Right cardiac atrium (tissue), 5 donors: ENCODE measurements around the gene PDC. TPM values are rescaled to one million over a fixed set of nuclear protein-coding genes. Genes with fewer than 3 reads are reported as not detected.

Experiments
- ATAC-seq, 2 donors: fragments of 200-7000 bp; cut with Tn5 transposase; one replicate each; pipeline versions ENCODE4 v1.8.0 to v1.9.1; 2020; ENCODE audit warnings: moderate library complexity in 2 of 2, mild to moderate bottlenecking in 1 of 2
- DNase-seq, 3 donors: peaks; one replicate each; pipeline ENCODE4 v3.0.0-alpha.2; 2020
- H3K27ac ChIP-seq: one replicate; pipeline ENCODE4 v1.5.1; 2013; ENCODE audit warnings: mild to moderate bottlenecking, low read length, control low read depth, moderate library complexity
- H3K27me3 ChIP-seq: one replicate; pipeline ENCODE4 v1.6.1; 2013; ENCODE audit not compliant: control insufficient read depth, insufficient read depth
- H3K4me1 ChIP-seq: one replicate; pipeline ENCODE4 v1.6.1; 2013; ENCODE audit warnings: low read length; ENCODE audit not compliant: control insufficient read depth, insufficient read depth
- H3K4me3 ChIP-seq: one replicate; pipeline ENCODE4 v1.5.1; 2013; ENCODE audit warnings: low read length, control low read depth
- H3K9me3 ChIP-seq: one replicate; pipeline ENCODE4 v1.6.1; 2013; ENCODE audit warnings: low read length; ENCODE audit not compliant: control insufficient read depth
- WGBS: extraction: QIAGEN DNeasy Blood & Tissue Kit; methylation state at CpG from one replicate; pipeline ENCODE4 v1.1.7; 2013; 5-methylcytosine and 5-hydroxymethylcytosine counted together
- intact Hi-C, 4 donors: fragments of 100-400 bp; cut with DNase I; formaldehyde crosslinking; loops; one replicate each; pipeline versions ENCODE4 v1.11.0 to v1.14.0; 2022 to 2023
- polyA plus RNA-seq: library from polyadenylated mRNA; stranded (reverse); fragments of 200-250 nt; gene quantifications from one replicate; pipeline ENCODE4 v1.2.3, GENCODE V29; 2013
- total RNA-seq, 4 donors: library from RNA; stranded (reverse); fragmentation: NEBNext Ultra II Directional; extraction: Animal tissue kit (Norgen Biotek cat#: 25700); gene quantifications; one replicate each; pipeline ENCODE4 v1.2.1, GENCODE V29; 2021
- donor health status: healthy with polysubstance abuse.
- donor health status: DM: no; HTN: yes; CAD: no.
- donor health status: DM: no; HTN: no; CAD: no.
- donor health status: DM: no; HTN: yes; CAD: no; lungs with severe emphysema.
- donor health status: DM: yes; HTN: yes; CAD: no.

Gene PDC
- total and polyA plus RNA-seq, 5 donors, result not detected

DNA sequence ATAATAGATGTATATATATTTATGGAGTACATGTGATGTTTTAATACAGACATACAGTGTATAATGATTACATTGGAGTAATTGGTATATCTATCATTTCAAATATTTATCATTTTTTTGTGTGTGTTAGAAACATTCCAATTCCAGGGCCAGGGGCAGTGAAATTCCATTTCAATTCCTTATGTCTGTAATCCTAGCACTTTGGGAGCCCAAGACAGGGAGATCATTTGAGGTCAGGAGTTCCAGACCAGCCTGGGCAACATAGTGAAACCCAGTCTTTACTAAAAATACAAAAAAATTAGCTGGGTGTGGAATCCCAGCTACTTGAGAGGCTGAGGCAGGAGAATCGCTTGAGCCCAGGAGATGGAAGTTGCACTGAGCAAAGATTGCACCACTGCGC is 30.4 kb upstream of the PDC start:
- WGBS, result 91% methylated on average over 2 of the region's 2 CpGs
- H3K27ac ChIP-seq, result no peak overlapping the region
- ATAC-seq, result no peak
- intact Hi-C loops, result no loop called here
- no peak for DNase-seq
- no peaks in the 10 kb centered on the region for H3K9me3 ChIP-seq
- H3K4me3 ChIP-seq, result no peak overlapping the region
- H3K4me1 ChIP-seq, result no peaks in the 10 kb centered on the region
- no peaks in the 10 kb centered on the region for H3K27me3 ChIP-seq

DNA sequence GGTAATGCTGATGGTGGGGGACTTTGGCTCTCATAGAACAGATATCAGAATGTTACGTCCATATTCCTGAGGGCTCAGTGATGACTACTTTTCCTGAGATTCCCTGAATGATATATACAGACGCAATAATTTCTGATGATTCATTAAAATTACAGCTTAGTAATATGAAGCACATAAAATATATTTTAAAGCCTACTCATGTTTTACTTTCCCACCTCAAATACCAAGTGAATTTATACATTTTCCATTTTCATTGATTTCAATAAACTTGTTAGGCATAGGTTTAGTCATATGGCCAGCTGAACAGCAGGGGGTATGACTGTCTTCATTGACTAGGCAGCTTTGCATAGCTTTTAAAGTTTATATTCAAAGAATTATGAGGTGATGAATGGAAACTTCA is 26.2 kb upstream of the PDC start:
- WGBS, result 92% methylated on average over 2 of the region's 2 CpGs
- ATAC-seq (no peak), DNase-seq (no peak)
- Histone ChIP-seq H3K27ac (no peak overlapping the region), H3K4me1 (no peaks in the 10 kb centered on the region), H3K4me3 (no peak overlapping the region), H3K27me3 (no peaks in the 10 kb centered on the region), H3K9me3 (no peaks in the 10 kb centered on the region)
- intact Hi-C loops, result loop anchor here in 1 of 4 donors (10.0 kb wide), 1 partner anchor 498 kb away; no protein-coding TSS in a partner anchor

DNA sequence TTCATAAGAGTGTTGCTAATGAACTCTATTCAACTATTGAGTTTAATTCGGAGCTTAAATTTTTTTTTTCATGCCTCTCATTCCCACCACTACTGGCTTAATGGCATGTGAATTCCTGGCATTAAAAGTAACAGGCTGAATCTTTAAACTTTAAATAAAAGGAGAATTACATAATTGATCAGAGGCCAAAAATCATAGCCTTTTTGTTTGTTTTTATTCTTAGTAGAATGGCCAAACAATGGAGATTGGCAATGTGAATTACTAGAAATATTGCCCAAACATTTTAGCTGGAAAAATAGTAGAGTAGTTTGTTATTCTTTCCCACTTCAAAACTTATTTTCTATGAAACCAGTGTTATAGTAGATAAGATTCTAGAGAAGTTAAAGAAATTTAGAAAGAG is 25.1 kb upstream of the PDC start:
- Histone ChIP-seq H3K27ac (no peak overlapping the region), H3K27me3 (no peaks in the 10 kb centered on the region), H3K4me1 (no peaks in the 10 kb centered on the region), H3K9me3 (no peaks in the 10 kb centered on the region), H3K4me3 (no peak overlapping the region)
- WGBS, result 84% methylated on average over 1 of the region's 1 CpG
- no peak for DNase-seq
- intact Hi-C loops, result loop anchor here in 1 of 4 donors (10.0 kb wide), 1 partner anchor 499 kb away; no protein-coding TSS in a partner anchor
- ATAC-seq, result no peak

- intact Hi-C loops, result loop anchor here in 3 of 4 donors (5.0 to 10.0 kb wide), 2 partner anchors 501 to 504 kb away; no protein-coding TSS in a partner anchor
- 60% methylated on average over 2 of the region's 2 CpGs for WGBS
- DNase-seq (no peak), ATAC-seq (no peak)
- Histone ChIP-seq H3K27me3 (no peaks in the 10 kb centered on the region), H3K9me3 (no peaks in the 10 kb centered on the region), H3K27ac (no peak overlapping the region), H3K4me3 (no peak overlapping the region), H3K4me1 (no peaks in the 10 kb centered on the region)
These were observed 22.6 kb upstream of the PDC start for GRCh38 chr1:186483561-186483960.

- no peaks in the 10 kb centered on the region for H3K9me3 ChIP-seq
- ATAC-seq (peak; percentile 62 to 74), DNase-seq (peak; percentile 34 to 80 (median 69))
- H3K27me3 ChIP-seq, result no peaks in the 10 kb centered on the region
- H3K27ac ChIP-seq, result no peak overlapping the region
- 3% methylated on average over 4 of the region's 4 CpGs for WGBS
- no peaks in the 10 kb centered on the region for H3K4me1 ChIP-seq
- H3K4me3 ChIP-seq, result no peak overlapping the region
- intact Hi-C loops, result loop anchor here in 3 of 4 donors (5.0 to 10.0 kb wide), 2 partner anchors 502 to 505 kb away; no protein-coding TSS in a partner anchor
These were observed 21.8 kb upstream of the PDC start for GRCh38 chr1:186482661-186483255.

DNA sequence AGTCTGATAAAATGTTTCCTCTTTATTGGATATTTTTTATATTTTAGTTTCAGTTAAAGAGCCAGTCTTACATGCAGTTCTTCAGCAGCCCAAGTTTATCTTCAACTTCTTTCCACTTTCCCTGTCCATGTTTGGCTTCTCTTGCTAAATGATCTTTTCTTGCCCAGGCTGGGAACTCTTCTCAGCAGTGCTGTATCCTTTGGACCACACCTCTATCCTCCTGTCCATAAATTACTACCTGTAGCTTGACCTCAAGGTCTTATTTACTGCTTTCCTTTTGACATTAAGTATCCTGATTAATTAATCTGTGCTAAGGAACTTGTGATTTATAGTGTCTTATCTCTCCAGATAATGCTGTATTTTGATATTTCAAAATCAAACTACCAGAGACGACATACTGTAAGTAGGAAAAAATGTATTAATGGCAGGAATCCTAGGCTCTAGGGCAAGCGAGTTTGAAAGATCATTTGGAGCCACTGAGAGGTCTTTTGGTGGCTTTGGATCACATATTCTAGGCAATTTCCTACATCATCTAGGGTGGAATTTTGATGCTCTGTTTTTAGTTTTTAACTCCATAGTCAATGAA is 20.5 kb upstream of the PDC start:
- DNase-seq, result no peak
- Histone ChIP-seq H3K27me3 (no peaks in the 10 kb centered on the region), H3K9me3 (no peaks in the 10 kb centered on the region), H3K27ac (no peak overlapping the region), H3K4me3 (no peak overlapping the region), H3K4me1 (no peaks in the 10 kb centered on the region)
- WGBS, result 44% methylated on average over 2 of the region's 2 CpGs
- ATAC-seq, result no peak
- intact Hi-C loops, result loop anchor here in 3 of 4 donors (5.0 to 10.0 kb wide), 2 partner anchors 503 to 506 kb away; no protein-coding TSS in a partner anchor

GRCh38 chr1:186479162-186479561 is 18.2 kb upstream of the PDC start:
- DNase-seq, result no peak
- Histone ChIP-seq H3K4me3 (no peak overlapping the region), H3K27me3 (no peaks in the 10 kb centered on the region), H3K4me1 (no peaks in the 10 kb centered on the region), H3K9me3 (no peaks in the 10 kb centered on the region), H3K27ac (no peak overlapping the region)
- 60% methylated on average over 2 of the region's 2 CpGs for WGBS
- no peak for ATAC-seq
- intact Hi-C loops, result loop anchor here in 1 of 4 donors (10.0 kb wide), 1 partner anchor 74 kb away; no protein-coding TSS in a partner anchor

GRCh38 chr1:186476264-186477040 is 15.5 kb upstream of the PDC start:
- Histone ChIP-seq H3K9me3 (no peaks in the 10 kb centered on the region), H3K4me1 (no peaks in the 10 kb centered on the region), H3K4me3 (no peak overlapping the region), H3K27me3 (no peaks in the 10 kb centered on the region), H3K27ac (no peak overlapping the region)
- ATAC-seq, result no peak
- intact Hi-C loops, result loop anchor here in 1 of 4 donors (10.0 kb wide), 1 partner anchor 72 kb away; no protein-coding TSS in a partner anchor
- no peak for DNase-seq
- WGBS, result 56% methylated on average over 5 of the region's 5 CpGs

DNA sequence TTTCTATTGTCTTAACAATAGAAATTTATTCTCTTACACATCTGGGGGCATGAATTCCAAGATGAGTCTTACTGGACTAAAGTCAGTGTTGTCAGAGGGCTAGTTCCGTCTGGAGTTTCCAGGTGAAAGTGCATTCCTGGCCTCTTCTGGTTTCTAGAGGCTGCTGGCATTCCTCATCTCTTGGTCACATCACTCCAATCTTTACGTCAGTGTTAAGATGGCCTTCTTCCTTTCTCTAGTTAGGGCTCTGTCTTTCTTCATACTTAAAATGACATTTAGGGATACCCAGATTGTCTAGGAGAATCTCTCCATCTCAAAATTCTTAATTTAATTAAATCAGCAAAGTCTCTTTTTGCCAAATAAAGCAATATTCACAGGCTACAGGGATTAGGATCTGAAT is 13.3 kb upstream of the PDC start:
- no peaks in the 10 kb centered on the region for H3K27me3 ChIP-seq
- WGBS, result 84% methylated on average over 2 of the region's 2 CpGs
- H3K27ac ChIP-seq, result no peak overlapping the region
- ATAC-seq (no peak), DNase-seq (no peak)
- no peaks in the 10 kb centered on the region for H3K9me3 ChIP-seq
- intact Hi-C loops, result loop anchor here in 1 of 4 donors (10.0 kb wide), 1 partner anchor 69 kb away; no protein-coding TSS in a partner anchor
- no peaks in the 10 kb centered on the region for H3K4me1 ChIP-seq
- no peak overlapping the region for H3K4me3 ChIP-seq

GRCh38 chr1:186473047-186473446 is 12.1 kb upstream of the PDC start:
- H3K9me3 ChIP-seq, result no peaks in the 10 kb centered on the region
- WGBS, result 82% methylated on average over 4 of the region's 4 CpGs
- no peaks in the 10 kb centered on the region for H3K27me3 ChIP-seq
- ATAC-seq, result no peak
- H3K27ac ChIP-seq, result no peak overlapping the region
- H3K4me1 ChIP-seq, result no peaks in the 10 kb centered on the region
- no peak for DNase-seq
- H3K4me3 ChIP-seq, result no peak overlapping the region
- intact Hi-C loops, result loop anchor here in 1 of 4 donors (10.0 kb wide), 1 partner anchor 68 kb away; no protein-coding TSS in a partner anchor

- no peaks in the 10 kb centered on the region for H3K4me1 ChIP-seq
- 69% methylated on average over 2 of the region's 2 CpGs for WGBS
These were observed 5.0 kb upstream of the PDC start for GRCh38 chr1:186465946-186466345.

More at GRCh38 chr1:186465946-186466345, 5.0 kb upstream of the PDC start:
- intact Hi-C loops, result no loop called here
- no peaks in the 10 kb centered on the region for H3K9me3 ChIP-seq
- ATAC-seq, result no peak
- H3K27me3 ChIP-seq, result no peaks in the 10 kb centered on the region
- no peak for DNase-seq
- no peak overlapping the region for H3K4me3 ChIP-seq
- no peak overlapping the region for H3K27ac ChIP-seq
